ENCODE data around the gene IGF2R.
"Not testable (repeated sequence)": the region's sequence is repeated elsewhere in the genome, so short reads cannot be mapped to it uniquely, and the experiment has no call there.

Gene IGF2R

DNA sequence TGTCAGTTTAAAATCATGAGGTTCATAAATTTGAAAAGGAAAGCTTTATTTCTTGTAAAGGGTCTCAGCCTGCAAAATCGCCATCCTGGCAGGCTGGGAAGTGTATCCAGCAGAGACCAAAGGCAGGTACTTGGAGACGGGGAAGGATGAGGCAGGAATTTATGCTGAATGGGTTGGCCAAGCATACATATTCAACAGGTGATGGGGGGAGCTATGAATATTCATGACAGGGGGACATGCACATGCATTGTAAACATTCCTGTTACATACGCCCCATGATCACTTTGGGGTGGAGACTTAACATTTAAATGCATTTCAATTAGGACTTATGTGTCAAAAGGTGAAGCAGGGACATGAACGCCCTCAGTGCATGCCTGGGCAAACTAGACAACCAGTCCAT is 142.9 kb downstream of the IGF2R start:
- no peak overlapping the region for H3K27ac ChIP-seq (ENCODE audit: low read depth, low read length)
- H3K9ac ChIP-seq (ENCODE audit: low read length): no peak overlapping the region
- no peak overlapping the region for H3K4me3 ChIP-seq (ENCODE audit: low read depth in 1 of 2, low read length in 2 of 2)
- no peaks in the 10 kb centered on the region for H3K4me1 ChIP-seq (ENCODE audit: insufficient read depth, low read length)
- H3K36me3 ChIP-seq (ENCODE audit: insufficient read depth, low read length): no peaks in the 10 kb centered on the region
- H3K27me3 ChIP-seq (ENCODE audit: control insufficient read depth in 1 of 2, insufficient read depth in 2 of 2, low read length in 2 of 2): no peaks in the 10 kb centered on the region
- H3K9me3 ChIP-seq (ENCODE audit: low read length): no peaks in the 10 kb centered on the region

DNA sequence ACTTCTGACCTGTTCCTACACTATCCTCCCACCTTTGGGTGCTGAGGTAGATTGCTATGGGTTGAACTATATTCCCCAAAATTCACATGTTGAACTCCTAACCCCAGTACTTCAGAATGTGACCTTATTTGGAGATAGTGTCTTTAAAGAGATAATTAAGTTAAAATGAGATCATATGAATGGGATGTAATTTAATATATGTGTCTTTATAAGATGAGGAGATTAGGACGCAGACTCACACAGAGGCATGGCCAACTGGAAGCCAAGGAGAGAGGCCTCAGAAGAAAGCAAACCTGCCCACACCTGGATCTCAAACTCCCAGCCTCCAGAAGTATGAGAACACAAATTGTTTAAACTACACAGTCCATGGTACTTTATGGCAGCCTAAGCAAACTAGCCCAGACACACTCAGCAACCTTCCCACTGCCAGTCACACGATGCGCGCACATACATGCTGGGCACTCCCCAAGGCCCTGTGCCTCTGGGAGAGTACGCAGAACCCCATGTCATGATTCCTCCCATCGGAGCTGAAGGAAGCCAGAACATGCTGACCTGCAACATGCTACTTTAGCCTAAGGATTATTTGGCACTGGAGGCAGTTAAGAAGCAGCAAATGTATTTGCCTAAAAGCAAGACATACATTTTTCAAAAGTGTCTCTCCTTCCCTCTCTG is 143.9 kb downstream of the IGF2R start:
- H3K4me3 ChIP-seq (ENCODE audit: low read depth in 1 of 2, low read length in 2 of 2): no peak overlapping the region
- no peak overlapping the region for H3K27ac ChIP-seq (ENCODE audit: low read depth, low read length)
- H3K4me1 ChIP-seq (ENCODE audit: insufficient read depth, low read length): no peaks in the 10 kb centered on the region
- H3K36me3 ChIP-seq (ENCODE audit: insufficient read depth, low read length): no peaks in the 10 kb centered on the region
- H3K9ac ChIP-seq (ENCODE audit: low read length): no peak overlapping the region
- H3K27me3 ChIP-seq (ENCODE audit: control insufficient read depth in 1 of 2, insufficient read depth in 2 of 2, low read length in 2 of 2): no peaks in the 10 kb centered on the region
- H3K9me3 ChIP-seq (ENCODE audit: low read length): no peaks in the 10 kb centered on the region

- H3K36me3 ChIP-seq (ENCODE audit: insufficient read depth, low read length); H3K4me3 ChIP-seq (ENCODE audit: low read depth in 1 of 2, low read length in 2 of 2): not testable (repeated sequence)
These were observed 145.7 kb downstream of the IGF2R start for GRCh38 chr6:160114536-160114935.

DNA sequence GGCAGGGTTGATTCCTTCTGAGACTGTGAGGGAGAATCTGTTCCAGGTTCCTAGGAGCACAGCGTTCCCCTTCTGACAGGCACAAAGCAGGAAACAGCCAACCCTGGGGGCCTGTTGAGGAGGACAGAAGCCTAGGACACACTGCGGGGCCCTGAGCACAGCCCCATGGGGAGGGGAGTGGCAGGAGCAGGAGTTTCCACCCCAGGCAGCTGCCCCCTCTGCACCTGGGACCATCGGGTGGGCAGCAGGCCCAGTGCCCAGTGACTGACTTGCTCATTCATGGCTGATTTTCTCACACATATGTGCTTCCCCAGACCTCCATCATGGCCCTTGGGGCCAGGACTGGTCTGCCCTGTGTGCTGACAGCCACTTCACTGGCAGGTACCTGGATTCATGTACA is 146.5 kb downstream of the IGF2R start:
- H3K27me3 ChIP-seq (ENCODE audit: control insufficient read depth in 1 of 2, insufficient read depth in 2 of 2, low read length in 2 of 2): no peaks in the 10 kb centered on the region
- H3K4me3 ChIP-seq (ENCODE audit: low read depth in 1 of 2, low read length in 2 of 2): no peak overlapping the region
- H3K9ac ChIP-seq (ENCODE audit: low read length): no peak overlapping the region
- no peaks in the 10 kb centered on the region for H3K36me3 ChIP-seq (ENCODE audit: insufficient read depth, low read length)
- no peaks in the 10 kb centered on the region for H3K4me1 ChIP-seq (ENCODE audit: insufficient read depth, low read length)
- no peak overlapping the region for H3K27ac ChIP-seq (ENCODE audit: low read depth, low read length)
- H3K9me3 ChIP-seq (ENCODE audit: low read length): no peaks in the 10 kb centered on the region

More at GRCh38 chr6:160114536-160114935, 145.7 kb downstream of the IGF2R start:
- not testable (repeated sequence) for H3K4me1 ChIP-seq (ENCODE audit: insufficient read depth, low read length); H3K27ac ChIP-seq (ENCODE audit: low read depth, low read length); H3K9ac ChIP-seq (ENCODE audit: low read length); H3K27me3 ChIP-seq (ENCODE audit: control insufficient read depth in 1 of 2, insufficient read depth in 2 of 2, low read length in 2 of 2); H3K9me3 ChIP-seq (ENCODE audit: low read length)

DNA sequence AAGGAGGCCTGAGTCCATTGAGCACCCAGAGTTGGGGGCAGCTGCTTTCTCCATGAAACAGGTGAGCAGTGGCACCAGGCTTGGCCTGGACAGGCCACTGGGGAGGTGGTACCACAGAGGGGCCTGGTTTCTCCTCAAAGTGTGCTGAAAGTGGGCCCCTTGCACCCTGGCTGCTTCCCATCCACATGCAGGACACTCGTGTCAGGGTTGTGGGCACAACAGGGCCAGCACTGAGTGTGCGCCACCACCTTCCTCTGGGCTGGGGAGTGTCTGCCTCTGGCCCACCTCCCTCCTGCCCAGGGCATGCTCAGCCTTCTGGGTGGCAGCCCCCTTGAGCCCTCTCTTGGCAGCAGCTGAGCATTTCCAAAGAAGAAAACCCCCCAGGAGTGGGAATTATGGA is 147.5 kb downstream of the IGF2R start:
- Histone ChIP-seq H3K27me3 (ENCODE audit: control insufficient read depth in 1 of 2, insufficient read depth in 2 of 2, low read length in 2 of 2) (no peaks in the 10 kb centered on the region), H3K9ac (ENCODE audit: low read length) (no peak overlapping the region), H3K36me3 (ENCODE audit: insufficient read depth, low read length) (no peaks in the 10 kb centered on the region), H3K4me1 (ENCODE audit: insufficient read depth, low read length) (no peaks in the 10 kb centered on the region), H3K27ac (ENCODE audit: low read depth, low read length) (no peak overlapping the region), H3K4me3 (ENCODE audit: low read depth in 1 of 2, low read length in 2 of 2) (no peak overlapping the region), H3K9me3 (ENCODE audit: low read length) (no peaks in the 10 kb centered on the region)

DNA sequence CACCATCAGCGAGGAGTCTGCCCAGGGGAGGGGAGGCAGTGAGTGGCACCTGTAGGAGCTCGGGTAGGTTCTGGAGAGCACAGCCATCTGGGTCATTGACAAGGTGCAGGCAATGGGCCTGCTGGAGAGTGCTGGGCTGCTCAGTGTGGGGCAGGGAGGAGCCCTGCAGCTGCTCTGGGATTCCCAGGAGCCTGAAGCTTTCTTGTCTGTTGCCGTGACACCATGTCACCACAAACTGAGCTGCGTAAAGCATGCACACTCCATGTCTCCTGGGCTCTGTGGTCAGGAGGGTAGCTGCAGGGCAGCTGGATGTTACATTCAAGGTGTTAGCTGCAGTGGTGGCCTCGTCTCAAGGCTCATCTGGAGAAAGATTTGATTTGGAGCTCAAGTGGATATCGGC is 148.3 kb downstream of the IGF2R start:
- Histone ChIP-seq H3K36me3 (ENCODE audit: insufficient read depth, low read length) (no peaks in the 10 kb centered on the region), H3K4me3 (ENCODE audit: low read depth in 1 of 2, low read length in 2 of 2) (no peak overlapping the region), H3K4me1 (ENCODE audit: insufficient read depth, low read length) (no peaks in the 10 kb centered on the region), H3K9ac (ENCODE audit: low read length) (no peak overlapping the region), H3K9me3 (ENCODE audit: low read length) (no peaks in the 10 kb centered on the region), H3K27ac (ENCODE audit: low read depth, low read length) (no peak overlapping the region), H3K27me3 (ENCODE audit: control insufficient read depth in 1 of 2, insufficient read depth in 2 of 2, low read length in 2 of 2) (no peaks in the 10 kb centered on the region)

GRCh38 chr6:160118620-160119229 is 149.8 kb downstream of the IGF2R start:
- Histone ChIP-seq H3K4me3 (ENCODE audit: low read depth in 1 of 2, low read length in 2 of 2) (no peak overlapping the region), H3K9ac (ENCODE audit: low read length) (no peak overlapping the region), H3K36me3 (ENCODE audit: insufficient read depth, low read length) (no peaks in the 10 kb centered on the region), H3K27ac (ENCODE audit: low read depth, low read length) (no peak overlapping the region), H3K27me3 (ENCODE audit: control insufficient read depth in 1 of 2, insufficient read depth in 2 of 2, low read length in 2 of 2) (no peaks in the 10 kb centered on the region), H3K4me1 (ENCODE audit: insufficient read depth, low read length) (no peaks in the 10 kb centered on the region), H3K9me3 (ENCODE audit: low read length) (no peaks in the 10 kb centered on the region)

GRCh38 chr6:160120087-160120486 is 151.2 kb downstream of the IGF2R start:
- Histone ChIP-seq H3K9me3 (ENCODE audit: low read length) (no peaks in the 10 kb centered on the region), H3K27ac (ENCODE audit: low read depth, low read length) (no peak overlapping the region), H3K4me1 (ENCODE audit: insufficient read depth, low read length) (no peaks in the 10 kb centered on the region), H3K36me3 (ENCODE audit: insufficient read depth, low read length) (no peaks in the 10 kb centered on the region), H3K4me3 (ENCODE audit: low read depth in 1 of 2, low read length in 2 of 2) (no peak overlapping the region), H3K27me3 (ENCODE audit: control insufficient read depth in 1 of 2, insufficient read depth in 2 of 2, low read length in 2 of 2) (no peaks in the 10 kb centered on the region), H3K9ac (ENCODE audit: low read length) (no peak overlapping the region)

DNA sequence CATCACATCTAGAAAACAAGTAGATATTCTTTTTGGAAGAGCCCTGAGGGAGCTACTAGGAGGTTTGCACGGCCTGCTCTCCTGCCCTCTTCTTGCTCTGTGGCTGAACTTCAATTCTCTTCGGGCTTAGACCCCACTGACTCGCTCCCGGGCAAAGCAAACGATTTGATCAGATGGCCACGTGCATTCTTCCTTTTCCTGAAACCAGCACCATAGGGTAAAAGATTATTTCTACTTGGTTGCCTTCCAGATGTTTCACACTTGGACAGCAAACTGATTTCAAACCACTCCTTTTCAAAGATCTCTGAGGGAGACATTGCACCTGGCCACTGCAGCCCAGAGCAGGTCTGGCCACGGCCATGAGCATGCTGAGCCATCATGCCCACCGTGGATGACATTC is 152.7 kb downstream of the IGF2R start, which contains the start of gene SLC22A1:
TSS of gene SLC22A1 (plus strand) at position 258 of the 400 bp plus-strand sequence. CDS start at position 379, 121 bp downstream.
- H3K4me1 ChIP-seq (ENCODE audit: insufficient read depth, low read length): no peaks in the 10 kb centered on the region
- no peaks in the 10 kb centered on the region for H3K27me3 ChIP-seq (ENCODE audit: control insufficient read depth in 1 of 2, insufficient read depth in 2 of 2, low read length in 2 of 2)
- no peak within 1 kb of the TSS for H3K27ac ChIP-seq (ENCODE audit: low read depth, low read length)
- H3K9me3 ChIP-seq (ENCODE audit: low read length): no peaks in the 10 kb centered on the region
- H3K9ac ChIP-seq (ENCODE audit: low read length): no peak within 1 kb of the TSS
- no peaks in the 10 kb centered on the region for H3K36me3 ChIP-seq (ENCODE audit: insufficient read depth, low read length)
- no peak within 1 kb of the TSS for H3K4me3 ChIP-seq (ENCODE audit: low read depth in 1 of 2, low read length in 2 of 2)

DNA sequence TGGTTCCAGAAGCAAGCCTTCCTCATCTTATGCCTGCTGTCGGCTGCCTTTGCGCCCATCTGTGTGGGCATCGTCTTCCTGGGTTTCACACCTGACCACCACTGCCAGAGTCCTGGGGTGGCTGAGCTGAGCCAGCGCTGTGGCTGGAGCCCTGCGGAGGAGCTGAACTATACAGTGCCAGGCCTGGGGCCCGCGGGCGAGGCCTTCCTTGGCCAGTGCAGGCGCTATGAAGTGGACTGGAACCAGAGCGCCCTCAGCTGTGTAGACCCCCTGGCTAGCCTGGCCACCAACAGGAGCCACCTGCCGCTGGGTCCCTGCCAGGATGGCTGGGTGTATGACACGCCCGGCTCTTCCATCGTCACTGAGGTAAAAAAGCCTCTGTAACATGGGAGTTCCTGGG is 153.1 kb downstream of the IGF2R start:
- H3K27me3 ChIP-seq (ENCODE audit: control insufficient read depth in 1 of 2, insufficient read depth in 2 of 2, low read length in 2 of 2): no peaks in the 10 kb centered on the region
- no peak overlapping the region for H3K4me3 ChIP-seq (ENCODE audit: low read depth in 1 of 2, low read length in 2 of 2)
- no peak overlapping the region for H3K9ac ChIP-seq (ENCODE audit: low read length)
- no peaks in the 10 kb centered on the region for H3K9me3 ChIP-seq (ENCODE audit: low read length)
- no peaks in the 10 kb centered on the region for H3K4me1 ChIP-seq (ENCODE audit: insufficient read depth, low read length)
- H3K36me3 ChIP-seq (ENCODE audit: insufficient read depth, low read length): no peaks in the 10 kb centered on the region
- H3K27ac ChIP-seq (ENCODE audit: low read depth, low read length): no peak overlapping the region

- H3K9ac ChIP-seq (ENCODE audit: low read length): no peak overlapping the region
- no peak overlapping the region for H3K27ac ChIP-seq (ENCODE audit: low read depth, low read length)
- H3K36me3 ChIP-seq (ENCODE audit: insufficient read depth, low read length): no peaks in the 10 kb centered on the region
- H3K9me3 ChIP-seq (ENCODE audit: low read length): no peaks in the 10 kb centered on the region
- no peak overlapping the region for H3K4me3 ChIP-seq (ENCODE audit: low read depth in 1 of 2, low read length in 2 of 2)
- H3K27me3 ChIP-seq (ENCODE audit: control insufficient read depth in 1 of 2, insufficient read depth in 2 of 2, low read length in 2 of 2): no peaks in the 10 kb centered on the region
- no peaks in the 10 kb centered on the region for H3K4me1 ChIP-seq (ENCODE audit: insufficient read depth, low read length)
These were observed 153.9 kb downstream of the IGF2R start for GRCh38 chr6:160122744-160123143.

DNA sequence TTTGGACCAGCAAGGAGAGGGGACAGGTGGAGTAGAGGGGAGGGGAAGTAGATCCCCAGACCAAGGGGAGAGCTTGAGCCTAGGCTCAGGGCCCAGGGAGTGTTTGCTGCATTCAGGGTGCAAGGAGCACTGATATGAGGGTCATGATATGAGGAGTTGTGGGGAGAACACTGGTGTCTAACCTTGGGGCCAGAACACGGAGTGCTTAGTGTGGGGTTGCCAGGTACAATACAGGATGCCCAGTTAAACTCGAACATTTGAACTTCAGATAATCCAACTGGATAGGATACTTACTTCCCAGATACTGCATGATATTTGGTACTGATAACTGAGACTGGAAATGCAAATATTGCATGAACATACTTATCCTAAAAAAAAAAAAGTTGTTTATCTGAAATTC is 155.1 kb downstream of the IGF2R start:
- H3K27ac ChIP-seq (ENCODE audit: low read depth, low read length): no peak overlapping the region
- no peak overlapping the region for H3K4me3 ChIP-seq (ENCODE audit: low read depth in 1 of 2, low read length in 2 of 2)
- no peaks in the 10 kb centered on the region for H3K9me3 ChIP-seq (ENCODE audit: low read length)

More for the DNA sequence above, 155.1 kb downstream of the IGF2R start:
- no peaks in the 10 kb centered on the region for H3K27me3 ChIP-seq (ENCODE audit: control insufficient read depth in 1 of 2, insufficient read depth in 2 of 2, low read length in 2 of 2)
- no peaks in the 10 kb centered on the region for H3K4me1 ChIP-seq (ENCODE audit: insufficient read depth, low read length)
- H3K9ac ChIP-seq (ENCODE audit: low read length): no peak overlapping the region
- H3K36me3 ChIP-seq (ENCODE audit: insufficient read depth, low read length): no peaks in the 10 kb centered on the region
